ENCODE data around the gene PDE5A.
A peak's percentile ranks its signal among the peaks of the same experiment; 100 is the strongest.

PDE5A gene

DNA sequence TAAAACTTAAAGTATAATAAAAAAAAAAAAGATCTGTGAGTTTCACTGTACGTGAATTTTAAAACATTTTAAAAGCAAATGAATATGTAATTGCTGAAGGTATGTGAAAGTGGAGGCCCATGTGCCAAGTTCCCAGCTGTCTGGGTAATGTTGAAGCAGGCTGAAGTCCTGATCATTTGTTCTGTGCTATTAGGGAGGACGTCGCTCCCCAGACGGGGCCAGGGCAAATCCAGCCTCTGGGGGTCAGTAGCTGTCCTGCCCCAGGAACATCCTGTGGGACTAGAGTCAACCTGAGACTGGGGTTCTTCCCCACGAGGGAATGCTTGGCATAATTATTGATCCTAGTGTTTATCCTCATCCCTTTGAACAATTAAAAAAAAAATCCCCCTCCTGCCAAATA, 48.8 kb downstream of the PDE5A start:
- no peak for DNase-seq

- DNase-seq, result no peak
Measured at GRCh38 chr4:119570401-119570800, 58.2 kb downstream of the PDE5A start.

DNA sequence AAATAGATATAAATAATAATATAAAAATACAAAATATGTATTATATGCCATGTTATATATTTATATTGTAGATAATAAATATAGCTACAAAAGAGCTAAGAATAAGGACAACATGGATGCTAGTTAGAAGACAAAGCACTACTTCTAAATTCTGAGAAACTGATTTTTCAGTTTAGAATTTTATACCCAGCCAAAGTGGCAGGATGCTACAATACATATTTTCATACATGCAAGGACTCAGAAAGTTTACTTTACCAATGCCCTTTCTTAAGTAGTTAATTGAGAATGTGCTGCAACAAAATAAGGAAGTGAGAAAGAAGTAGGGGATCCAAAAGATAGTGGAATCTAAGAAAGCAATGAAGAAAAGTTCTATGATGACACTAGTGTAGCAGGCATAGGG, 64.5 kb downstream of the PDE5A start:
- no peak for DNase-seq

DNA sequence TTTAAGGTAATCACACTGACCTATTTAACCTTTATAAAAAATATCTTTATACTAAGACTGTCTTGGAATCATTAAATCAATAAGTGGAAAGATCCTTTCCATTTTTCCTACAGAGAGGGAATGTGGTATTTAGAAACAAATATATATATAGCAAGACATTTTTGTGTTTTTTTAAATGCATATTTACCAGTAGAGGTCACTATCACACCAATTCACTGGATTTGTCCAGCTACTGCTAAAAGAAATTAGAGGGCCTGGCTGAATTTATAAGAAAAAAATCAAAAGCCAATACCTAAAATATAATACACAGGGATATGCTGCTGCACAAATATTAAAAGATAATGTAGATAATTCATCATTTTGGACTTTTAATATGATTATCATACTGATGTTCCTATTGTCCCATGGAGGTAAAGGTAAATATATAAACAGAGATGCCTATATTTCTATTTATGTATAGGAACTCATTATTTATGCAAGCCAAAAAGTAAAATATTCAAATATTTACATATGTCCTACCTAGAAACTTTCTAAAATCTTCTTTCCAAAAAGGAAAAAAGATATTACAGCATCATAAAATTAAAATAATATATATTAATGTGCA, 69.5 kb downstream of the PDE5A start:
- peak; percentile 18 for DNase-seq

- peak; percentile 9 for DNase-seq
Measured at GRCh38 chr4:119550857-119551532, 77.6 kb downstream of the PDE5A start.

DNA sequence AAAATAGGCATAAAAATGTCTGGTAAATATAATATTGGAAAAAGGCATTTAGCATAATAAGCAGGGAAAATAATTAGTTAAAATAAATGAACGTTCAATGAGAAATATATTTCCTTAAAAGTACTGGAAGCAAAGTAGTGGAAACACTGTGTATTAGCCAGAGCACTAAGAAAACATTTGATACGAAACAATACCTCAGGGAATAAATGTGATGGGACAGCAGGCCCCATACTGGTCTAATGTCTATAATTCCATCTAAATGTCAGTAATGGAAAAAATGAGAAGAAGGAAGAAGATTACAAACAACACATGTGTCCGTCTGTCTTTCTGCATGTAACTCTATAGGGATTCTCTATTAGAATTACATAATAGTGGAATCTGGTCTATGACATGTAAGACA, 79.0 kb downstream of the PDE5A start:
- DNase-seq, result no peak

- DNase-seq, result peak; percentile 8
Measured at GRCh38 chr4:119543779-119544178, 84.8 kb downstream of the PDE5A start.

DNA sequence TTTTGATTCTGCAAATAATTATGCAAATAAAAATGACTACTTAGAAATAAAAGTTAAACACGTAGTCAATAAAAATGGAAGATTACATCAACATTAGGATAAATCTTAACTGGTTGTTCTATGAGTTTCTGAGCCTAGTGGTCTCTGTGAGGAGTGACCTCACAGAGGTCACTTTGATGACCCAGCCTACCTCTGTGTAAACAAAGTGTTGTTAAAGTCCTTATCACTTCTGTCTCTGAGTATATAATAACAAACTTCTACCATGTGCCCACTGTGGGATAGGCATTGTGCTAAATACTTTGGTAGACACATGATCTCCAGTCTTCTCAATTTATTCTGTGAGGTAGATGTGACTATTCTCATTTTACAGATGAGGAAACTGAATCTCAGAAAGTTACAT, 85.4 kb downstream of the PDE5A start:
- DNase-seq, result no peak

GRCh38 chr4:119540249-119540648, 88.4 kb downstream of the PDE5A start:
- no peak for DNase-seq

GRCh38 chr4:119537586-119537985, 91.0 kb downstream of the PDE5A start:
- no peak for DNase-seq

DNA sequence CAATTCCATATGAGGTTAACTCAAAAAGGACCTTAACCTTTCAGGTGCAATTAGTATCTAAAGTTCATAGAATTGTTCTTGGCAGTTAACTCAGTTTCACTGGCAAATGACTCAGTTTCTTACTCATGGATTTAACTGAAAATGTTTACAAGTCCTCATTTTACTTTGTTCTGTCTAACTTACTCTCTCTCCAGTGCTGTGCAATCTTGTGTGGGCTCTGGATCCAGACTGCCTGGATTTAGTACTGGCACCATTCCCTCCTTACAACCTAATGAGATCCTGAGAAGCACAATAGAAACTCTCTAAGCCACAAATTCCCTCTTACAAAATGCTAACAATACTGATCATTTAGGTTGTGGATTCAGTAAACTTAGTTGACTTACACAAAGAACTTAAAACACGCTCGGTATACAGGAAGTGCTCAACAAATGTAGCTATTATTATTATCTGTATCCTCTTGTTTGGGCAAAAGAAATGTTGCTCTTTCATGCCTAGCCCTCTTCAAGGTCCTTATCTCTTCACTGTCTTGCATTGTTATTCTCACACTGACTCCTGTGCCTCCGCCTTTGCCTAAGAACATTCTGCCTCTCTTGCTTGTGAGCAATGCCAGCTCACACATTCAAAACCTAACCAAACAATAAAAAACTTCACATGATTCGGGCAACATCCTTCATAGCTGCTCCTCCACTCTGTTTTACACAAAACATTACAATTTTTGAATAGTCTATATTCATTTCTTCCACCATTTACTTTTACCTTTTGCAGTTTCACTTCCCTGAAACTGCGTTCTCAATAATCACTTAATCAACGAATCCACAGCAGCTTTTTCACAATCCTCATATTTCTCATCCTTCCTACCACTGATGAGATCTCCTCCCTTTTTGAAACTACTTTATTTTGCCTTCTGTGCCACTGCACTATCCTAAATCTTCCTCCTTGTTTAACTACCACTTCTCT, 91.8 kb downstream of the PDE5A start:
- no peak for DNase-seq

DNA sequence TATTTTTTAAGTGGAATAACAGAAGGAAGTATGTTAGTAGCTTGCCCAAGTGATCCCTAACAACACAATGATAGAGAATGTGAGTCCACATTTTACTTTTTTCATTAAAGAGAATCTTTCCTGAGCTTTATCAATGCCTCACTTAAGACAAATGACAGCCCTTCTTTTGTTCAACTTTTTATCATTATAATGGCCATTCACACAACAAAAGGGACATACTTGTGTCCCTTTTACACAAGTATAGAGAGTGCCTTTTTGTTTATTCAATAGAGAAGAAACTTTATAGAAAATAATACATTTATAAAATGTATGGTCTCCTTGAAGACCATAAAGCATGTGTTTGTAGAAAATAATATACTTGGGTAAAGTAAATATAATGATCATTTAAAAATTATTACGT, 96.3 kb downstream of the PDE5A start:
- no peak for DNase-seq

DNA sequence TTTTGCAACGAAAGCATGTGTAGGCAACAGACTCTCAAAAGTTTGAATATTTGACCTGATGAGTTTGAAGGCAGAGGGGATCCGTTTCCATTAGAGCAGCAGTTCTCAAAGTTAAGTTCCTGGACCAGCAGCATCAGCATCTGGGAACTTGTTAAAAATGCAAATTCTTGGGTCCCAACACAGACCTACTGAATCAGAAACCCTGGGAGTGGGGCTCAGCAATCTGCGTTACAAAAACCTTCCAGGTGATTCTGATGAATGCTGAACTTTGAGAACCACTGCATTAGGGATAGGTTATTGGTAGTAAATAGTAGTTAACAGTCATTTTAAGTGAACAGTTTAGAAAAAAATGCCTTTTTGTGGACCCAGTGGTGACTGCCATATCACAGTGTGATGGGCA, 98.8 kb downstream of the PDE5A start:
- no peak for DNase-seq

GRCh38 chr4:119526786-119527550, 101.6 kb downstream of the PDE5A start:
- DNase-seq, result no peak

DNA sequence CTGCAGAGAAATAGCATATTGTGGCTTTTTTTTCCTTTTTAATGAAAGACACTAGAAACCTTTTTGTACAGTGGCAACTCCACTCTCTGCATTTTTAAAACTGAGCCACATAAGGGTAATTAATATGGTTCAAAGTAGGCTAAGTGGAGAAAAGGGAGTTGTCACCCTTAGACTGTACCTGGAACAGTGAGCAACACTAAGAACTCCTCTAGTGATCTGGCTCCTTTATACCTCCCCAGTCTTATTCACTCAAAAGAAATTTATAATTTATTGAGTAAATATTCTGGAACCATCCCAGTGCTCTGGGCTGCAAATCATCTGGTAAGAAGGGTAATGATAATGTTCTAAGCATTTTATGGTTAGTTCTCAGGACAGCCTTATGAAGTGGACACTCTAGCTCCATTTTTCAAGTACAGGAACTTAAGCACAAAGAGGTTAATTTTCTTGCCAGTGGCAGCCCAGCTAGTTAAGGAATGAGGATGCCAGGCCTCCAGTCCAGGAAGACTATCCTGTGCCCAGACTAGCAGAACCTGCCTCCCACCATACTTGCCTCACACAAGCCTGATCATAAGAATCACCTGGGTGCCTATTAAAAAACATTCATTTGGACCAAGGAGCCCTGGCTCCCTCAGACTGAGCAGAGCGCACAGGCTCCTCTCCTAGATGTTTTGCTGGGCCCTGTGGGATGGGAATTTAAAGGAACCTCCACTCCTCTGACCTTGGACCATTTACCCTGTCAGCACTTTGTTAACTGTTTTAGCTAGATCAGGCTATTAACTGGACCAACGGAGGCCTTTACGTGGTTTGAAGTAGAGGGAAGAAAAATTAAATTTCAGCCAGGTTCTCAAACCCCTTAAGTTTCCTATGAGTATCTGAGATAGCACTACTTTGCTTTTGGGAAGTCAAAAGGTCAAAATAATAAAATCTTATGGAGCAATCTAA, 102.6 kb downstream of the PDE5A start:
- DNase-seq, result no peak

- DNase-seq, result no peak
Measured at GRCh38 chr4:119525005-119525749, 103.4 kb downstream of the PDE5A start.

- no peak for DNase-seq
Measured at GRCh38 chr4:119523399-119523798, 105.2 kb downstream of the PDE5A start.

GRCh38 chr4:119521268-119521667, 107.3 kb downstream of the PDE5A start:
- no peak for DNase-seq

DNA sequence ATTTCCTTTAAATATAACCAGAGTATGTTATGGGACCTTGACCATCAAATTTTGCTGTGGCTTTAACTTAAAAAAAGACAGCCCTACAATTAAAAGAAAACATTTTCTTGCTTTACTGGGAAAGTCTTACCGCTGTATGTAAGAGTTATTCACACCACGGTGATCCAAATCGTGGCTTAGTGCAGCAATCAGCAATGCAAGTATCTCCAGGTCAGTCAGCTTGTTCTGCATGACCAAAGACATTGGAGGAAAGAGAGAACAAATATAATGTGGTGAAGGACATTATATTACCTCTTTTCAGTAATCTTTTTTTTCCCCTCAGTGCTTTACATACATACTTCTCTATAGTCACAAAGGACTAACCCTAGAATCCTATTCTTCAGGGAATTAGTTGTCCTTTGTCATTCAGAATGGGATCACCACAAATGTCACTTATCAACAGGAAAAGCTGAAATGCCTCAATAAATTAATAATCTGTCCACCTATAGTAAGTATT, 109.6 kb downstream of the PDE5A start:
- no peak for DNase-seq

- DNase-seq, result no peak
Measured at GRCh38 chr4:119518230-119518892, 110.2 kb downstream of the PDE5A start.
